ENCODE data around the gene HS1BP3. TPM values are rescaled to one million over a fixed set of nuclear protein-coding genes. Genes with fewer than 3 reads are reported as not detected.

The HS1BP3 gene
- total and polyA plus RNA-seq, 2 donors (not counting 3 experiments of a cell fraction or from before 2014, with no cell fraction given), result 27.4 to 33.1 TPM

- Histone ChIP-seq H3K79me2 (ENCODE audit: control insufficient read depth, insufficient read depth, low read length) (no peaks in the 10 kb centered on the region), H4K20me1 (replicated peaks; ENCODE audit: control insufficient read depth, extremely low read depth, insufficient read depth, low read length) (no peaks in the 10 kb centered on the region), H3K9ac (replicated peaks; ENCODE audit: extremely low read depth, insufficient read depth, low read length) (no peak overlapping the region), H3K4me3 (replicated peaks in 1 of 3; ENCODE audit: insufficient read depth in 1 of 3, low read depth in 1 of 3, low read length in 3 of 3) (no peak overlapping the region), H3K4me1 (ENCODE audit: control insufficient read depth, extremely low read depth, insufficient read depth, low read length) (peaks cover 4% of the 10 kb centered on the region), H3K36me3 (ENCODE audit: control insufficient read depth in 2 of 2, extremely low read depth in 1 of 2, insufficient read depth in 2 of 2, low read length in 2 of 2) (no peaks in the 10 kb centered on the region), H3K27me3 (ENCODE audit: control insufficient read depth in 2 of 2, insufficient read depth in 2 of 2, low read length in 2 of 2) (peaks cover 57 to 58% of the 10 kb centered on the region in 2 experiments), H3K9me3 (replicated peaks; ENCODE audit: control insufficient read depth, insufficient read depth, low read length) (no peaks in the 10 kb centered on the region), H2AFZ (ENCODE audit: low read depth, low read length) (no peak overlapping the region), H3K27ac (ENCODE audit: insufficient read depth, low read depth, low read length) (no peak overlapping the region), H3K9me1 (replicated peaks; ENCODE audit: control insufficient read depth, extremely low read depth, insufficient read depth, low read length) (no peaks in the 10 kb centered on the region), H3K4me2 (ENCODE audit: insufficient read depth, low read length) (no peak overlapping the region)
- TF ChIP-seq MYC (IDR thresholded peaks at IDR 0.05; ENCODE audit: low read depth, low read length), result no peak
- no peak for TF ChIP-seq POLR2A (IDR thresholded peaks at IDR 0.05; ENCODE audit: low read depth, low read length)
- TF ChIP-seq CTCF (IDR thresholded peaks at IDR 0.05; ENCODE audit: extremely low read depth in 1 of 2, insufficient read depth in 1 of 2, low read depth in 1 of 2, low read length in 2 of 2), result no peak
- TF ChIP-seq GATA2 (IDR thresholded peaks at IDR 0.05; ENCODE audit: insufficient read depth, insufficient read length, low read depth, low read length), result no peak
- no peak for TF ChIP-seq MAX (IDR thresholded peaks at IDR 0.05; ENCODE audit: insufficient read depth, insufficient read length)
- no peak for TF ChIP-seq POLR2AphosphoS5 (IDR thresholded peaks at IDR 0.05; ENCODE audit: insufficient read depth, low read depth, low read length)
- no TSS peak for BruUV-seq (replicated peaks)
- dilution Hi-C loops (cut with MboI; ENCODE audit: extremely low pct_ligation_motif_present, low sequenced_read_pairs), result no loop called here
- intact Hi-C loops (cut with micrococcal nuclease), result loop anchor here (1.0 to 2.0 kb wide), 8 partner anchors 94 to 504 kb away; no protein-coding TSS in a partner anchor
- POLR2A ChIA-PET, result interaction anchor here (0.6 to 1.2 kb wide), 2 partner anchors 162 to 303 kb away, joined by 3 to 6 read pairs; partner anchors contain the start of gene LDAH
- CTCF ChIA-PET, result interaction anchor here (0.6 to 6.0 kb wide), 43 partner anchors 9 to 657 kb away, joined by 3 to 531 read pairs (median 6); partner anchors contain the start of genes HS1BP3 and LDAH
- no peak for DNase-seq (ENCODE audit: low read depth, low spot score)
- FAIRE-seq, result no peak
Observed at GRCh38 chr2:20660506-20661420, 9.9 kb upstream of the HS1BP3 start.
